H1 (cell line): ENCODE data around the gene FAM241A. TPM values are rescaled to one million over a fixed set of nuclear protein-coding genes. Genes with fewer than 3 reads are reported as not detected.

ENCODE experiments used
- BRCA1 ChIP-seq: IDR thresholded peaks from 2 replicates; pipeline ENCODE4 v1.6.1; 2012; ENCODE audit warnings: low read depth, low read length, improper control_type of control experiment
- EZH2 ChIP-seq: fragments of 200-600 bp; sonication (generic); IDR thresholded peaks from 2 replicates; pipeline ENCODE4 v1.7.1; 2012; ENCODE audit warnings: low read depth, mild to moderate bottlenecking, moderate library complexity, low read length, inconsistent platforms; ENCODE audit not compliant: severe bottlenecking
- RFX5 ChIP-seq: IDR thresholded peaks from 2 replicates; pipeline ENCODE4 v1.6.1; 2011; ENCODE audit warnings: low read depth, low read length, improper control_type of control experiment, borderline replicate concordance
- RNF2 ChIP-seq: fragments of 200-900, 300-1000 bp; sonication (generic); IDR thresholded peaks from 2 replicates; pipeline ENCODE4 v1.7.1; 2016; ENCODE audit warnings: borderline replicate concordance, low read depth, mild to moderate bottlenecking, antibody characterized with exemption, low read length; ENCODE audit not compliant: poor library complexity, severe bottlenecking; ENCODE audit errors: missing control alignments
- YY1 ChIP-seq: IDR thresholded peaks from 2 replicates; pipeline ENCODE4 v1.6.1; 2011; ENCODE audit warnings: low read depth, mild to moderate bottlenecking, low read length
- ZNF274 ChIP-seq: IDR thresholded peaks from 2 replicates; pipeline ENCODE4 v1.7.0; 2012; ENCODE audit warnings: low read length, borderline replicate concordance; ENCODE audit errors: extremely low read depth
- polyA plus RNA-seq, 7 experiments: library from polyadenylated mRNA; depleted of rRNA in 3 of 7; stranded (reverse) in 5 of 7; unstranded in 2 of 7; fragments of >200 nt in 5 of 7; fragments of 200-250 nt in 2 of 7; gene quantifications; 1 replicate in 5 of 7; 2 replicates in 1 of 7; 4 replicates in 1 of 7; pipeline versions ENCODE4 v1.2.1 to v1.2.3, GENCODE V29; 2011 to 2013; ENCODE audit warnings: missing spikeins in 2 of 7, mixed read lengths in 2 of 7
- total RNA-seq: library from RNA; stranded (reverse); fragmentation: NEBNext Ultra II Directional; extraction: Animal tissue kit (Norgen Biotek cat#: 25700); gene quantifications from 2 replicates; pipeline ENCODE4 v1.2.1, GENCODE V29; 2021

FAM241A gene
- total and polyA plus RNA-seq, 2 of the 8 experiments (the other 6 are each of a cell fraction or from before 2014, with no cell fraction given) = 0.20 to 0.73 TPM

GRCh38 chr4:112142182-112142581 lies 3.1 kb upstream of the FAM241A start (continued):
- TF ChIP-seq ZNF274 = no peak
- TF ChIP-seq YY1 = no peak
- no peak for TF ChIP-seq RNF2
- TF ChIP-seq EZH2 = no peak
- TF ChIP-seq RFX5 = no peak
- no peak for TF ChIP-seq BRCA1
